Activated CD8-positive, alpha-beta T cell treated with anti-CD3 and anti-CD28 coated beads, Interleukin-2, amount 10 ng/mL, durations not matched to agents 7 days and 5 days (primary cell): ENCODE measurements around the gene MMP23B. TPM values are rescaled to one million over a fixed set of nuclear protein-coding genes. Genes with fewer than 3 reads are reported as not detected.
A peak's percentile ranks its signal among the peaks of the same experiment; 100 is the strongest.
"Not testable (repeated sequence)": the region's sequence is repeated elsewhere in the genome, so short reads cannot be mapped to it uniquely, and the experiment has no call there.

ENCODE experiments used
- ATAC-seq: fragments of 150-1000 bp; cut with Tn5 transposase; one replicate; pipeline ENCODE4 v1.10.0; 2021; ENCODE audit warnings: moderate library complexity
- CTCF ChIA-PET: fragments of 350-600 bp; sonication (Branson Sonifier 250); formaldehyde crosslinking; loops from one replicate; lab custom pipeline; 2021; ENCODE audit warnings: antibody characterized with exemption; lab: Charles Lee
- POLR2A ChIA-PET: fragments of 350-600 bp; sonication (Branson Sonifier 250); formaldehyde crosslinking; loops from one replicate; lab custom pipeline; 2021; ENCODE audit warnings: antibody characterized with exemption; lab: Charles Lee
- DNase-seq: peaks from one replicate; pipeline ENCODE4 v3.0.0-alpha.2; 2020
- H3K27ac Mint-ChIP-seq: one replicate; pipeline ENCODE4 v1.8.0; 2021; ENCODE audit warnings: mild to moderate bottlenecking, mixed read lengths
- H3K27me3 Mint-ChIP-seq: one replicate; pipeline ENCODE4 v1.8.0; 2021; ENCODE audit warnings: low read depth, mixed read lengths
- H3K36me3 Mint-ChIP-seq: one replicate; pipeline ENCODE4 v1.8.0; 2021; ENCODE audit warnings: low read depth, mixed read lengths
- H3K4me1 Mint-ChIP-seq: one replicate; pipeline ENCODE4 v1.8.0; 2021; ENCODE audit warnings: low read depth, mixed read lengths
- H3K4me3 Mint-ChIP-seq: one replicate; pipeline ENCODE4 v1.8.0; 2021; ENCODE audit warnings: mild to moderate bottlenecking, mixed read lengths
- H3K9me3 Mint-ChIP-seq: one replicate; pipeline ENCODE4 v1.8.0; 2022; ENCODE audit warnings: mixed read lengths; ENCODE audit not compliant: insufficient read depth
- total RNA-seq, 2 experiments: library from RNA; stranded (reverse); gene quantifications; one replicate each; pipeline ENCODE4 v1.2.3, GENCODE V29; 2021

The MMP23B gene
- 1 to 10 TPM; 1.7 to 2.0 TPM for total RNA-seq

DNA sequence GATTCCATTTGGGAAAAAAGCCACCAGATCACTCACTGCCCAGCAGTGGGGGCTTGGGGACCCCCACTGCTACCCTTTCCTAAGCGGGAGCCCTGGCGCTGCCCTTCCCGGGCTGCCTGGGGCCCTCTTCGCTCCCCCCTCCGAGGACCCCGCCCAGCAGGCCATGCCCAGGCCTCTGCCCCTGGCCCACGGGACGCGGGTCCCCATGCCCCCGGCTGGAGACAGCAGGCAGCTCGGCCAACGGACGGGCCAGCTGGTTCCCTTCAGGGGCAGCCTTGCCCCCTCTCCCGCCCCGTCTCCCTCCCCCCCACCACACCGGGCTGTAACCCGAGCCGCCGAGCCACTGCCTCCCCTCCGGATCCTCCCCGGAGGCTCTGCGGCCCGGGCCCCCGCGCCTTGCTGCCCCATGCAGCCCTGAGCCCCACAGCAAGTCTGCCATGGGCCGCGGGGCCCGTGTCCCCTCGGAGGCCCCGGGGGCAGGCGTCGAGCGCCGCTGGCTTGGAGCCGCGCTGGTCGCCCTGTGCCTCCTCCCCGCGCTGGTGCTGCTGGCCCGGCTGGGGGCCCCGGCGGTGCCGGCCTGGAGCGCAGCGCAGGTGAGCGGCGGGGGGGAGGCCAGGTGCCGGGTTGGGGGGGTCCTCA, at the start of gene MMP23B:
Gene MMP23B, plus strand, starts transcription at position 392 of the 639 bp plus-strand sequence. Its CDS starts 46 bp downstream, at position 438.
- DNase-seq (no peak), ATAC-seq (no peak)
- ChIA-PET CTCF (interaction anchor here (1.5 kb wide), 1 partner anchor 47 kb away, joined by 4 read pairs; no protein-coding TSS in a partner anchor), POLR2A (no interaction called here)
- H3K9me3 Mint-ChIP-seq, result no peaks in the 10 kb centered on the region
- peak within 1 kb of the TSS; percentile 40 for H3K4me3 Mint-ChIP-seq
- H3K27me3 Mint-ChIP-seq, result peaks cover 4% of the 10 kb centered on the region
- H3K27ac Mint-ChIP-seq, result peak within 1 kb of the TSS; percentile 76
- H3K36me3 Mint-ChIP-seq, result peaks cover 5% of the 10 kb centered on the region
- peaks cover 9% of the 10 kb centered on the region for H3K4me1 Mint-ChIP-seq

DNA sequence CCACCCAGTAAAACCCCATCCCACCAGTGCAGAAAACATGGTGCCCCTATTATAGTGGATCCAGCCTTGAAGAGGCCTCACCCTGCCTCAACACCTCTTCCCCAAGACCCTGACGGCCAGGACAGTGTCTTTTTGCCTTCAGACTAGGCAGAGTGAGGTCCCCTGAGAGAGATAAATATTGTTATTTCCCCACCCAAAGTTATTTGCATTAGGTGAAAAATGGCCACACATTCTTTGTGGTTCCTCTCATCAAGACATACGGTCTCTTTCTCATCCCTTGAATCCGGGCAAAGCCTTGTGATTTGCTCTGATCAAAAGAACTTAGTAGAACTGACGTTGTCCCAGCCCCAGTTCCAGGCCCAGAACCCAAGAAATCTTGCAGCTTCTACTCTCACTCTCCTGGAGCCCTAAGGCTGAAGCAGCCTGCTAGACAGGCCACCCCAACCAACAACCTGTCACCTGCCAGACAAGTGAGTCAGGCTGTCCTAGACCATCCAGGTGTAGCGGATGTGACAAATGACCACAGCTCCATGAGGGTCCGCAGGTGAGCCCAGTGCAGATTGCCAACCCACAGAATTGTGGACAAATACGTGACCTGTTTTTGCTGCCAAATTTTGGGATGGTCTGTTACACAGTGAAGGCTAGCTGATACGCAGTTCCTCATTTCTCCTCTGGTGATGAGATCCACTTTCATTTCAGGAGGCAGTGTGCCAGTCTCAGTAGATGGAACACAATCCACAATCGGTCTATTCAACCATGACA, 49.2 kb upstream of the MMP23B start:
- no peak for ATAC-seq
- CTCF ChIA-PET, result interaction anchor here (0.7 to 1.6 kb wide), 2 partner anchors 13 to 14 kb away, joined by 3 read pairs; no protein-coding TSS in a partner anchor
- H3K9me3 Mint-ChIP-seq, result no peaks in the 10 kb centered on the region

DNA sequence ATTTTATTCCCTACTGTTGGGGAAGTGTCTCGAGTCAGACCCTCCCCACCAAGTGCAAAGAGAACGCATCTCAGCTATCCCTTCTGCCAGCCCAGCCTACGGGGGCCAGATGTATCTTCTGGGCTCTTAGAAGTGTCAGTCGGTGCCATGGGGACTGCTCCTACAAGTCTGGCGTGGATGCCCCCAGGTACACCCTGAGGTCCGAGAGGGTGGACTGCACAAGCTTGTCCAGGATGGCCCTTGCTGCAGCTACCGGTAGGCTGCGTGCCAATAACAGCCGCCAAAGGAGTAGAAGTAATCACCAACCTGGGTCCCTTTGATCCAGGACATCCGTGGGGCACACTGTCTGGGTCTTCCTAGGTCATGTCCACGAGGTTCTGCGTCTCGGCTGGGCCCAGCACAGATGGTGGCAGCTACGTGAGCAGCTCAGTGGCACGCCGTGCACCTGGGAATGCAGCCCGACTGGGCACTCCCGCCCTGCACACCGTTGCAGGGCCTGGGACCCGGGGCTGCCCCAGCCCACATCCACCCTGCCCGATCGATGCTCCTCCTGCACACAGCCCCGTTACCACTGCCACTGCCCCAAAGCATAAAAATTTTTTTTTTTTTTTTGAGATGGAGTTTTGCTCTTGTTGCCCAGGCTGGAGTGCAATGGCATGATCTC, 48.5 kb upstream of the MMP23B start:
- Mint-ChIP-seq H3K36me3 (no peaks in the 10 kb centered on the region), H3K9me3 (no peaks in the 10 kb centered on the region), H3K27ac (no peak overlapping the region), H3K4me1 (peaks cover 5% of the 10 kb centered on the region), H3K4me3 (no peak overlapping the region), H3K27me3 (peaks cover 15% of the 10 kb centered on the region)
- DNase-seq, result no peak
- ATAC-seq, result no peak
- ChIA-PET CTCF (interaction anchor here (0.7 to 1.6 kb wide), 2 partner anchors 13 to 14 kb away, joined by 3 read pairs; no protein-coding TSS in a partner anchor), POLR2A (no interaction called here)

More for the DNA sequence above, 49.2 kb upstream of the MMP23B start:
- no peak for DNase-seq
- H3K36me3 Mint-ChIP-seq, result no peaks in the 10 kb centered on the region
- no peak overlapping the region for H3K27ac Mint-ChIP-seq
- peaks cover 15% of the 10 kb centered on the region for H3K27me3 Mint-ChIP-seq
- no peak overlapping the region for H3K4me3 Mint-ChIP-seq
- H3K4me1 Mint-ChIP-seq, result peaks cover 5% of the 10 kb centered on the region
- POLR2A ChIA-PET, result no interaction called here

DNA sequence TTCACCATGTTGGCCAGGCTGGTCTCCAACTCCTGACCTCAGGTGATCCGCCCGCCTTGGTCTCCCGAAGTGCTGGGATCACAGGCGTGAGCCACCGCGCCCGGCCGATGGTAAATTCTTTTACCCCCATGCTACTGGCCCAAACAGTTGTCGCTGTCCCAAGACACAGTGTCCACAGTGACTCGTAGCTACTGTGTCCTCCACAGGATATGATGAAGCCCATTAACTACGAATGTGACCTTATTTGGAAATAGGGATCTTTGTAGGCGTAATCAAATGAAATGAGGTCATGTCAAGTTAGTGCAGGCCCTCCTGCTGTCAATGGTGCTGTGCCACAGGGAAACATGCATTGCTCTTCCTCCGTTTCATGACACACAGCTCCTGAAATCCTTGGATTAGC, 40.5 kb upstream of the MMP23B start:
- ChIA-PET CTCF (no interaction called here), POLR2A (no interaction called here)
- ATAC-seq (no peak), DNase-seq (no peak)
- Mint-ChIP-seq H3K9me3 (no peaks in the 10 kb centered on the region), H3K27ac (no peak overlapping the region), H3K36me3 (no peaks in the 10 kb centered on the region), H3K4me3 (no peak overlapping the region), H3K27me3 (no peaks in the 10 kb centered on the region), H3K4me1 (no peaks in the 10 kb centered on the region)

DNA sequence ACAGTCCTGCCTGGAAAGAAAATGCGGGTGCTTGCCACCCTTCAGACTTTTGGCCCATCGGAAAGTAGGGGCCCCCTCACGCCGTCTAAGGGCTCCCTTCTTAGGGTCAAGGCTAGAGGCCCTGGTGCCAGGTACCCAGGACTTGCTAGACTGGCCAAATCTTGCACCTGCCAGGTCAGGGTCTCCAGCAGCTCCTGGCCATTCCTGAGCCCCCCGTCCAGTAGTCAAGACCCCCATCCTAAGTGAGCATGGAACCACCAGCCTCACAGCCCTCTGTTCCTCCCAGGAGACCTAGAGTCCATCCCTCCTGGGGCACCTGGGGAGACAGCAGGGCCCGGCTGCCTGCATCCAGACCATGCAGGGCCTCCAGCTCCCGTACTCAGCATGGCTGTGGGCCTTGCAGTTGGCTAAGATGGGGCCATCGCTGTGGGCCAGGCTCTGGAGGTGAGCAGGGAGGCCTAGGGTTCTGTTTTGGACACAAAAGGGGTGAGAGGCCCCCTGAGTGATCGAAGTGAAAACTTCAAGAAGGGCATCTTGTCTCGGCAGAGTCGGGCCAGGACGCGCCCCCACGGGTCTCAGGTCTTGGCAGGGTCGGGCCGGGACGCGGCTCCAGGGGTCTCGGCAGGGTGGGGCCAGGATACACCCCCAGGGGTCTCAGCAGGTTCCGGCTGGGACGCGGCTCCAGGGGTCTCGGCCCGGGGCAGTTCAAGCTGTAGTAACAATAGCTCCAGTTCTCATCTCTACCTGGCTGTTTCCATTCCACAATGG, 38.0 kb upstream of the MMP23B start:
- Mint-ChIP-seq H3K4me1 (peaks cover 12% of the 10 kb centered on the region), H3K4me3 (no peak overlapping the region), H3K27ac (no peak overlapping the region), H3K27me3 (peaks cover 2% of the 10 kb centered on the region), H3K9me3 (no peaks in the 10 kb centered on the region), H3K36me3 (no peaks in the 10 kb centered on the region)
- ChIA-PET CTCF (interaction anchor here (0.8 kb wide), 1 partner anchor 35 kb away, joined by 3 read pairs; no protein-coding TSS in a partner anchor), POLR2A (interaction anchor here (0.8 kb wide), 1 partner anchor 36 kb away, joined by 4 read pairs; no protein-coding TSS in a partner anchor)
- DNase-seq (no peak), ATAC-seq (no peak)

DNA sequence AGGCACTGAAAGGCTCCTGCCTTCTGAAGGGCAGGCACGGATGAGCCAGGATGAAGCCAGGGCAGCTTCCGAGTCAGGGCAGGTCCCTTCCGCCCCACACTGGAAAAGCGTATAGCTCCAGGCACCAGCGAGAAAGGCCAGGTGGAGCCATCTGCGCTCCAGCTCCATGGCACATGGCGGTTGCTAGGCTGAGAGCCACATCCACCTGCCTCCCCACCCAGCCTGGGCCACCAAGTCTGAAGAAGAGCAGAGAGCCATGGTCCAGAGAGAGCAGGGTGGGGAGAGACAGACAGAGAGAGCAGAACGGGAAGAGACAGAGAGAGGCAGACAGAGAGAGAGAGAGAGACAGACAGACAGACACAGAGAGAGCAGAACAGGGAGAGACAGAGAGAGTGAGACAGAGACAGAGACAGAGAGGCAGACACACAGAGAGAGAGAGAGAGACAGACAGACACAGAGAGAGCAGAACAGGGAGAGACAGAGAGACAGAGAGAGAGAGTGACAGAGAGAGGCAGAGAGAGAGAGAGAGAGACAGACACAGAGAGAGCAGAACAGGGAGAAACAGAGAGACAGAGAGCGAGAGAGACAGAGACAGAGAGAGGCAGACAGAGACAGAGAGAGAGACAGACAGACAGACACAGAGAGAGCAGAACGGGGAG, 37.2 kb upstream of the MMP23B start:
- Mint-ChIP-seq H3K27ac (no peak overlapping the region), H3K4me3 (no peak overlapping the region), H3K4me1 (peaks cover 13% of the 10 kb centered on the region), H3K9me3 (no peaks in the 10 kb centered on the region), H3K36me3 (no peaks in the 10 kb centered on the region), H3K27me3 (peaks cover 2% of the 10 kb centered on the region)
- ChIA-PET CTCF (interaction anchor here (0.8 kb wide), 1 partner anchor 34 kb away, joined by 3 read pairs; no protein-coding TSS in a partner anchor), POLR2A (interaction anchor here (0.8 kb wide), 1 partner anchor 35 kb away, joined by 4 read pairs; no protein-coding TSS in a partner anchor)
- ATAC-seq (peak; percentile 45), DNase-seq (no peak)

DNA sequence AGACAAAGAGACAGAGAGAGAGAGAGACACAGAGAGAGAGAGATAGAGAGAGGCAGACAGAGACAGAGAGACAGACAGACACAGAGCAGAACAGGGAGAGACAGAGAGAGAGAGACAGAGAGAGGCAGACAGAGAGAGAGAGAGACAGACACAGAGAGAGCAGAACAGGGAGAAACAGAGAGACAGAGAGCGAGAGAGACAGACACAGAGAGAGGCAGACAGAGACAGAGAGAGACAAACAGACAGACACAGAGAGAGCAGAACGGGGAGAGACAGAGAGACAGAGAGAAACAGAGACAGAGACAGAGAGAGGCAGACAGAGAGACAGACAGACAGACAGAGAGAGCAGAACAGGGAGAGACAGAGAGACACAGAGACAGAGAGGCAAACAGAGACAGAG, 36.6 kb upstream of the MMP23B start:
- POLR2A ChIA-PET, H3K4me3 Mint-ChIP-seq, H3K36me3 Mint-ChIP-seq, DNase-seq, H3K27ac Mint-ChIP-seq, ATAC-seq, CTCF ChIA-PET, H3K27me3 Mint-ChIP-seq, H3K9me3 Mint-ChIP-seq: not testable (repeated sequence)
- H3K4me1 Mint-ChIP-seq, result peaks cover 13% of the 10 kb centered on the region

DNA sequence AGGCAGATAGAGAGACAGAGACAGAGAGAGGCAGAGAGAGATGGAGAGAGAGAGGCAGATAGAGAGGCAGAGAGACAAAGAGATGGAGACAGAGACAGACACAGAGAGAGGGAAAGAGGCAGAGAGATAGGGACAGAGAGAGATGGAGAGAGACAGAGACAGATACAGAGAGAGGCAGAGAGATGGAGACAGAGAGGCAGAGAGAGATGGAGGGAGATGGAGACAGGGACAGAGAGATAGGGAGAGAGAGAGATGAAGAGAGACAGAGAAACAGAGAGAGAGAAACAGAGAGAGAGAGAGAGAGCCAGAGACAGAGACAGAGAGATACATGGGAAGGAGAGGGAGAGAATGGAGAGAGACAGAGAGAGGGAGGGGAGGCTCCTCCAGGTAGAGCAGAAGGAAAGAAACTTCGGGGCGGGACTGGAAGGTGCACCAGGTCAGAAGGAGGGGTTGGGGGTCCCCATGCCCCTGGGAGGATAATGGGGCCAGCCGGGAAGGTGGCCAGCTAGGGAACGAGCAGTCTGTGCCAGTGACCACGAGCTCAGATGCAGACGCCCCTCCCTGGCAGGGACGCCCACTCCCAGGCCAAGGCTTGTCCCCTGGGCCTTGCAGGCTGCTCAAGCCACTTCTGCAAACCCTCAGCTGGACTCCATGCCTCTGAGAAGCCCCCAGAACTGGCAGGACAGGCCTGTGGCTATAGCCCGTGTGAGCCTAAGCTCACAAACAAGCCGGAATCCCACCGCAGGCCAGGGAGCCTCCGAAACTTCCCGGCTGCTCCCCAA, 35.3 kb upstream of the MMP23B start:
- Mint-ChIP-seq H3K27me3 (peaks cover 2% of the 10 kb centered on the region), H3K27ac (no peak overlapping the region), H3K4me1 (peaks cover 16% of the 10 kb centered on the region), H3K36me3 (no peaks in the 10 kb centered on the region), H3K9me3 (no peaks in the 10 kb centered on the region), H3K4me3 (no peak overlapping the region)
- ChIA-PET CTCF (interaction anchor here (0.9 kb wide), 1 partner anchor 14 kb away, joined by 3 read pairs; no protein-coding TSS in a partner anchor), POLR2A (no interaction called here)
- DNase-seq, result peak; percentile 21
- no peak for ATAC-seq

DNA sequence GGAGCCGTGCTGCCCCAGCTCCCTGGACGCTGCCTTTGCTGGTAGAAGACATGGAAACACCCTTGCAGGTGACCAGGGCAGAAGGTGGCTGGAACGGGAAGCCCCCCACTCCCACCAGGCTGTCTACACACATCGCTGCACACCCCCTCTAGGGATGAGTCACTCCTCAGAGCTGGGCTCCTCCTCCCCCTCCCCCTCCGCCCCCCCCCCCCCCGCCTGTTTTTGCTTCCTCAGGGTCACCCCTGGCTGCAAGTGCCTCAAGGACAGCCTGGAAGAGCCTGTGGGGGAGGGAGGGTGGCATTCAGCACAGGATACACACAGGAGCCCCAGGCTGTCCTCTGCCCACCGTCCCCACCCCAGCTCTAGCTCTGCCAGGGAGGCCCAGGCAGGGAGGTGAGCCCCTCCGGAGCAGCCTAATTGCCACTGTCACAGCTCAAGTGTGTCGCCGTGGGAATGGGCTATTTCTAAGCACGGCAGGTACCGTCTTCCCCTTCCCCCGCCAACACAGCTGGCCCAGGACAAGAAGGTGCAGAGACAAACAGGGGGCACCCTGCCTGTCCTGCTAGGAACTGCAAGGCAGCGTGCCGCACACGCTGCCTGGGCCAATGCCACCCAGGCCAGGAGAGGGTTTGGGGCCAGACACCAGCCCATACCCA, 34.6 kb upstream of the MMP23B start:
- Mint-ChIP-seq H3K9me3 (no peaks in the 10 kb centered on the region), H3K4me1 (peaks cover 16% of the 10 kb centered on the region), H3K4me3 (peak overlapping the region; percentile 17), H3K27me3 (peaks cover 2% of the 10 kb centered on the region), H3K27ac (no peak overlapping the region), H3K36me3 (no peaks in the 10 kb centered on the region)
- DNase-seq, result peak; percentile 28
- ChIA-PET CTCF (interaction anchor here (0.9 to 1.6 kb wide), 2 partner anchors 14 to 17 kb away, joined by 3 read pairs; no protein-coding TSS in a partner anchor), POLR2A (no interaction called here)
- no peak for ATAC-seq
